ENCODE measurements around the gene IQGAP1.
"Not testable (repeated sequence)": the region's sequence is repeated elsewhere in the genome, so short reads cannot be mapped to it uniquely, and the experiment has no call there.

Gene IQGAP1, protein sequence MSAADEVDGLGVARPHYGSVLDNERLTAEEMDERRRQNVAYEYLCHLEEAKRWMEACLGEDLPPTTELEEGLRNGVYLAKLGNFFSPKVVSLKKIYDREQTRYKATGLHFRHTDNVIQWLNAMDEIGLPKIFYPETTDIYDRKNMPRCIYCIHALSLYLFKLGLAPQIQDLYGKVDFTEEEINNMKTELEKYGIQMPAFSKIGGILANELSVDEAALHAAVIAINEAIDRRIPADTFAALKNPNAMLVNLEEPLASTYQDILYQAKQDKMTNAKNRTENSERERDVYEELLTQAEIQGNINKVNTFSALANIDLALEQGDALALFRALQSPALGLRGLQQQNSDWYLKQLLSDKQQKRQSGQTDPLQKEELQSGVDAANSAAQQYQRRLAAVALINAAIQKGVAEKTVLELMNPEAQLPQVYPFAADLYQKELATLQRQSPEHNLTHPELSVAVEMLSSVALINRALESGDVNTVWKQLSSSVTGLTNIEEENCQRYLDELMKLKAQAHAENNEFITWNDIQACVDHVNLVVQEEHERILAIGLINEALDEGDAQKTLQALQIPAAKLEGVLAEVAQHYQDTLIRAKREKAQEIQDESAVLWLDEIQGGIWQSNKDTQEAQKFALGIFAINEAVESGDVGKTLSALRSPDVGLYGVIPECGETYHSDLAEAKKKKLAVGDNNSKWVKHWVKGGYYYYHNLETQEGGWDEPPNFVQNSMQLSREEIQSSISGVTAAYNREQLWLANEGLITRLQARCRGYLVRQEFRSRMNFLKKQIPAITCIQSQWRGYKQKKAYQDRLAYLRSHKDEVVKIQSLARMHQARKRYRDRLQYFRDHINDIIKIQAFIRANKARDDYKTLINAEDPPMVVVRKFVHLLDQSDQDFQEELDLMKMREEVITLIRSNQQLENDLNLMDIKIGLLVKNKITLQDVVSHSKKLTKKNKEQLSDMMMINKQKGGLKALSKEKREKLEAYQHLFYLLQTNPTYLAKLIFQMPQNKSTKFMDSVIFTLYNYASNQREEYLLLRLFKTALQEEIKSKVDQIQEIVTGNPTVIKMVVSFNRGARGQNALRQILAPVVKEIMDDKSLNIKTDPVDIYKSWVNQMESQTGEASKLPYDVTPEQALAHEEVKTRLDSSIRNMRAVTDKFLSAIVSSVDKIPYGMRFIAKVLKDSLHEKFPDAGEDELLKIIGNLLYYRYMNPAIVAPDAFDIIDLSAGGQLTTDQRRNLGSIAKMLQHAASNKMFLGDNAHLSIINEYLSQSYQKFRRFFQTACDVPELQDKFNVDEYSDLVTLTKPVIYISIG (N-terminal part only)

DNA sequence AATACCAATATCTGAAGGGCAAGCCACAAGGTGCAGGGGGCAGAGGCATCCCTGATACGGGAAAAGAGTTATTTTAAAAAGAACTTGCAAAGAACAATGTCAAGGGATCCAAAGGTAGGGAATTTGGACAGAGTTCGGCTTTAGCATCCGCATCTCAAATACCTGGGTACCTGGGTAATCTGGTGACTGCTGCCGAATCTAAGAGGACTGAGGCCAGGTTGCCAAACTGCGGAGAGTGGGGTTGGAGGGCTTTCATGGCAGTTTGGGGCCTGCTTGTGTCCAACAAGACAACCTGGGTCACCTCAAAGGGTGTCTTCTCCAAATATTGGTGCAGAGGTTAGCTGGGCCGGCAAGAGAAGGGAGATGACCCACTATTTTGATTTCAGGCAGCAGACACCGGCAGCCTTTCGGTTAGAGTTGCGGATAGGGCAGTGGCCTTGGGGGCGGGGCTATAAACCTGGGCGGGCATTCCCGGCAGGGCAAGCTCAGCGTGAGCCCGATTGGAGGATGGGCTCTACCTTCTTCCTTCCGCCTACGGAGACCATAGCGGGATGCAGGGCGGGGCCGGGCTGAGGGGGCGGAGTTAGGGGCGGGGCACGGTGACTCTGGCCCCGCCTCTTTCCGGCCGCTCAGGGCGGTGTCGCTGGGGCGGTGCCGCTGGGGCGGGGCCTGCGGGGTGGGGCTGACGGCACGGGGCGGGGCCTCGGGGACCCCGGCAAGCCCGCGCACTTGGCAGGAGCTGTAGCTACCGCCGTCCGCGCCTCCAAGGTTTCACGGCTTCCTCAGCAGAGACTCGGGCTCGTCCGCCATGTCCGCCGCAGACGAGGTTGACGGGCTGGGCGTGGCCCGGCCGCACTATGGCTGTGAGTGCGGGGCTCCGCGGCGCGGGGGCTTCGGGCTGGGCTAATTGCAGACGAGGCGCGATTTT, at the start of gene IQGAP1:
Gene IQGAP1 (plus strand): TSS at position 709 of the 928 bp plus-strand sequence. CDS start 100 bp downstream, at position 809.
- DNase-seq = peak; percentile 93

DNA sequence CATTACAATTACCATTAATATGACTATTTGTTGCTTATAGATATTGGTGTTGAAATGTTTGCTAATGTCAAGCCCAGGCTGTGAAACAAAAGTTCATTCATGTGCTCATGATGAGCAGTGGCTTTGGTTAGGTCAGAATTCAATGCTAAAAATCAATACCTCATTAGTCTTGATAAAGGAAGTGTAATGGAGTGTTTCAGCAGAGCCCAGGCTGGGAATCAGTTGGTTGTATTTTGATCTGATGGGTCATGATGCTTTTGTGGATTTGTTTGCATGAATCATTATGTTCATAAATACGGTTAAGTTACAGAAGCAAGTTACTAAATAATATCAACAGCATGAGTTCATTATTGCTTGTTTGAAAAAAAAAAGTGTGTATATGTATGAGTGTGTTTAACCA, 49.5 kb upstream of the IQGAP1 start:
- no peak for DNase-seq

DNA sequence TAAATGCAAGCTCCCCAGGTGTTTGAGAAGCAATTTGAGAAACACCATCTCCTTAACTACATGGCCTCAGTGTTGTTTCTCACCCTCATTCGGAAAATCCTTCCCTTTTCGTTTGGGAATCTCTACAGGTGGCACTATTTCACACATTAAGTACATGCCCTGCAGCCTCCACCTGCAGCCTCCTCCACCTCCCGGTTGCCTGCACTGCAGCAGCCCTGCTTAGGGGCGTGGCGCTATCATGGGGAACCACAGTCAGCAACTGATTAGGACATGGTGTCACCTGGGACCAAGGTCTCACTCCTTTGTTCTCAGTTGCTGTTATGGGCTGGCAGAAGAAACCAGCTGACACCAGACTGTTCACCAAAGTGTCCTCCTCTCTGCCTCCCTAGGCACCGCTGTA, 47.7 kb upstream of the IQGAP1 start:
- DNase-seq = no peak

DNA sequence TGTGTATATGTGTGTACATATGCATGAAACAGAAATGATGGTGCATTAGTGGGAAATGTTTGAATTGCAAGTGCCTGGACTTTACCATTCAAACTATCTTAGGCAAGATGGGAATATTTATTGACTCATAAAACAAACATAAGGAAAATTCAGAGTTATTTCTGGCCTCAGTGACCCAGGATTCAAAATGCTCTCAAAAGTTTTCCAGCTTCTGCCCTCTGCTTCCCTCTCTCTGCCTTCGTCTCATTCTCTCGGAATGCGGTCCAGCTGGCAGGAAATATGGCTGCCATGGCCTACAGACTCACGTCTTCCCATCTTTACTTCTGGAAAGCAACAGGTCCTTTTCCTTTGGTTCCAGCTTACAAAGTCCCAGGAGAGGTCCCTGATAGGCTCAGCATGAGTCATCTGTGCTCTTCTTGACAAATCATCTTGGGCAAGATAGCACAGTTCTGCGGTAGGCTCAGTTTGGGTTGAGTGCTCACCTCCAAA, 44.7 kb upstream of the IQGAP1 start:
- DNase-seq = no peak

DNA sequence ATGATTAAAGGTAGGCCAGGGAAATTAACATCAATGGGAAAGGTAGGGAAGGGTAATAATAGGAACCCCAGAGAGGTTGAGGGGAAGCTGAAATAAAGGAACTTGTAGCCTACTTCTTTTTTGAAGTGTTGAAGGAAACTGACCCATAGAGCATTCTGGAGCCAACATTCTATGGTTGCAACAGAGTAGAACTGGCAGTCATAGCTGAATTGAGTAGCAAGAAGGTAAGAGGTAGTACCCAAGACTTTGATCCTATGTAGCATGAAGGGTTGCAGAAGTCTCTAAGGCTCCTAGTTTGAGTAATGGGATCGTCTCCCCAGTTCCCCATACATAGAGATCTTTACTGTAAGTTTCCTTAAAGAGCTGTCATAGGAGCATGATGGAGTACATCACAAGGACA, 43.4 kb upstream of the IQGAP1 start:
- DNase-seq = no peak

DNA sequence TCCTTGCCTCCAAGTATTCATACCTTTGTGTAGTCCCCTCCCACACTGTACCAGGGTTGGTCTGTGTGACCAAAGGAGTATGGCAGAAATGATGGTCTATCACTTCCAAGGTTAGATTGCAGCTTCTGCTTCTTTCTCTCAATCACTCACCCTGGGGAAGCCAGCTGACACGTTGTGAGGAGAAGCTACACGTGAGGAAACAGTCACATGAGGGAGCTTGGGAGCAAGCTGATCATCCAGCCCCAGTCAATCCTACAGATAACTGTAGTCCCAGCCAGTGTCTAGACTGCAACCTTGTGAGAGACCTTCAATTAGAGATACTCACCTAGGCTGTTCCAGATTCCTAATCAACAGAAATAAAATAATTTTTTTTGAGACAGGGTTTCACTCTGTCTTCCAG, 42.2 kb upstream of the IQGAP1 start:
- DNase-seq = no peak

DNA sequence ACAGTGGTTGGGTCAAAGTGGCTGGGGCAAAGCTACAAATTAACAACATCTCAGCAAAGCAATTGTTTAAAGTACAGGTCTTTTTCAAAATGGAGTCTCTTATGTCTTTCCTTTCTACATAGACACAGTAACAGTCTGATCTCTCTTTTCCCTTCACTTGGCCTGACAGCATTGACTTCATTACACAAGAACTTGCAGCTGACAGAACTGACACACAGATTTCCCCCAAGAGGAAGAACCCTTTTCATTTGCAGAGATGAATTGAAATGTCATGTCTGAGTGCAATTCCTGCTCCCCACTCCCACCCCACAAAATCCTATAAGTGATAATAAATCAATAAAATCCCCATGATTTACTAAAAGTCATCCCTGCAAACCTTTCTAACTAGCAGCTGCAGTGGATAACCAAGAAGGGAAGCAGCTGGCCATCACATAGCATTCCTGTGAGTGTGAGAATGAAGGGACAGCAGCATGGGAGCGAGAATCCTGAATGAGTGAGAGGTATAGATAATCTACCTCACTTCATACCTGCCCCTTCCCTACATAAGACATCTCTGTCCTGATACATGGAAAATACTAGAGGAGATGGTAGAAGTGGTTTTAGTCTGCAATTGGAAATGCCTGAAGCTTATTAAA, 40.5 kb upstream of the IQGAP1 start:
- not testable (repeated sequence) for DNase-seq

DNA sequence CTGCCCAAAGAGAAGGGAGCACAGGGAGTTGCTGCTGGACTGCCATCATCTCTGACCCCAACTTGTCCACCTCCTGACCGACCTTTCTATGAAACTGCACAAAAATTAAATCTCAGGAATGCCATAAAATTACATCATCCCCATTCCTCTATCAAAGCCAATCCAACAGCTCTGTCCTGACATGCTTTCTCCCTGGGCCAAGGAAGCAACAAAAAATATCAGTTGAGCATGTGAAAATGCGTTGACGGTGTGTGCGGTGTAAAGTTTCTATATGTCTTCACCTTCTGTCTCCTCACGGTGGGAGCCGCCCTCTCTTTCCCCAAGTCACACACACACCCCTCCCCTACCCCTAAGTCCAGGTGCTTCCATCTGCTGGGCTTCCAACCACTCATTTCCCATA, 39.6 kb upstream of the IQGAP1 start:
- DNase-seq = no peak

DNA sequence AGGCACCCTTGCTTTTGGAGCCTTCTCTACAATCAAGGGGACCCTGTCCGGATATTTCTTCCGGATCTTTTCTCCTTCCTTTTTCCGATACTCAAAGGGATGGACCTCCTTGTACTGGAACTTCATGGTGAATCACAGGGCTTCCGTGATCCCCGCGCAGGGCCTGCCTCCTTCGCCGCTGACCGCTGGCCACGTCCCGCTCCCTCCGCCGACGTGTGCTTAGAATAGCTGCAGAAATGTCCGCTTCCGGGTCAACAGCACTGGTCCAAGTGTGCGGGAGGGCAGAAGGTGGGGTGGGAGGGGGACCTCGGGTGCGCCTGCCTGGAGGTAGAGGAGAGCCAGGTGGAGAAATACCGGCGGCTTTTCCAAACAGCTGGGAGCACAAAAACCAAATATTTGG, 39.0 kb upstream of the IQGAP1 start:
- no peak for DNase-seq

DNA sequence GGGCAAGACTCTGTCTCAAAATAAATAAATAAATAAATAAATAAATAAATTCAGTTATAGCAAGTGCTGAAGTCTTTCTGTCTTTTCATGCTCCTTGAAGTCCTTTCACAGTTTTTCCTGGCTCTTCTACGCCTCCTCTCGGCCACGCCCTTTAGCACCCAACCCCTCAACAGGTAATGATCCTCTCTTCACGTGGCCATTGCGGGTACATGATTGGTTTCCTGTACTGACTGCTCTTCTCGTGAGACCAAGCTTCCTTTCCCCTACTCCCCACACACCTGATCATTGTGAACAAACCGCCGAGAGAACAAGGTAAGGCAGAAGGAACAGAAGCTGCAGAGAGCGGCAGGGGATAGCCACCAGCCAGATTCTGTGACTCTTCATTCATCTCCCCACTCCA, 38.2 kb upstream of the IQGAP1 start:
- DNase-seq = no peak

DNA sequence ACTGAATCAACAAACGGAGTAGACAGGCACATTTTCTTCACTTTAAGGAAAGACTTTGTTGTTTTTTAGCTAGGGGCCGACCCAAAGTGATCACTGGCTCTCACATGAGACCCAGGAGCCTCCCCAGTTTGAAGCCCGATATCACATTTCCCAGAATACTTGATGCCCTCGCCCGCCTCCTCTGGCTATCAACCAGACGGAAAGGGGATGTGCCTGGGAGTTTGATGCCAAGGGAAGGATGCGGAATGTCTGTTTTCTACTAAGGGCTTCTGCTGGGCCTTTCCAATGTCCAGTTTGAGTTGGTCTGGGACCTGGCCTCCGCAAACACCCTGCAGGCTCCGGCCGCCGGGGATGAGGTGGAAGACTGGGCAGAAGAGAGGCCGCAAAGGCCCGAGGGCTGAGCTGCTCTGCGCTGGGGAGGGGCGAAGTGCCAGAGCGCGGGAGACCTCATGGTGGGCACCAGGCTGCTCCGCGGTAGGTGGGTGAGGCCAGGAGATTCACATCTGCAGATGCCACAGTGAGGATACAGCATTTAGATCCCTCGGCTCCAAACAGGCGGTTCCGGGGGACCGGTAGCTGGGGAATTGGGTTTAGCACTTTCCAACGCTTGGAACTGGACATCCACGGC, 36.4 kb upstream of the IQGAP1 start:
- no peak for DNase-seq

DNA sequence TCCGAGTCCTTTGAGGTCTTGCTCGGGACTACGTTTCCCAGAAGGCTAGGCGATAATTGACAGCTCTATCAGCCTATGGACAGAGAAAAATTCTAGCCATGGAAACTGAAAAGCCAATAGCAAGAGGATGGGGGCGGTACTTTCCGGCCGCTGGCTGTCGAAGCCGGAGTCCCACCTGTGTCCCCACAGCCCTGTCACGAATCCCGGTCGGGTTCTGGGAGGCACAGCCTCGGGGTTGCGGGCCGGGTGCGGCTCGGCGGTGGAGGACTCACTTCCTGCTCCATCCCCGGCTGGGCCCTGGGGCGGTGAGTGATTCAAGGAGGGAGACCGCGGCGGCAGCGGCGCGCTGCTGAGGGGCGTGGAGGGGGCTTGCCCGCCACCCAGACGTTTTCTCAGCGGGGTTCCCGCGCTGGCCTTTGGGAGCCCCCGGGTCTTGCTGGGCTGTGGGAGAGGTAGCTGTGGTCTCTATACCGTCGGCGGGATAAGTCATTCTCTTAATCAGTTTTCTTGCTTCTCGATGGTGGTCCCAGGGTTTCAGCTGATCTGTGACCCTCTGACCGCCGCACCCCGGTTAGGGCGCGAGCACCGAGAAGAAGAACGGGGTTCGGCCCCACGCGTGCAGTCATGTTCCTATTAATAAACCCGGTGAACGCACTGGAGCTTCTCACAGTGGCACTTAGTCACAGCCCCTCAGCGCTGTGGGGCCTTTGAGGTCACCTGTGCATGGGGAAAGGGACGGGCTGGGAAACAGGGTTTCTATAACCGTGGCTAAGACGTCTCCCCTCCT, 35.7 kb upstream of the IQGAP1 start, which contains the start of gene ZNF774:
Gene ZNF774 (plus strand): TSS at position 178 of the 787 bp plus-strand sequence. CDS start 2,377 bp downstream, outside the sequence.
- peak; percentile 88 for DNase-seq

DNA sequence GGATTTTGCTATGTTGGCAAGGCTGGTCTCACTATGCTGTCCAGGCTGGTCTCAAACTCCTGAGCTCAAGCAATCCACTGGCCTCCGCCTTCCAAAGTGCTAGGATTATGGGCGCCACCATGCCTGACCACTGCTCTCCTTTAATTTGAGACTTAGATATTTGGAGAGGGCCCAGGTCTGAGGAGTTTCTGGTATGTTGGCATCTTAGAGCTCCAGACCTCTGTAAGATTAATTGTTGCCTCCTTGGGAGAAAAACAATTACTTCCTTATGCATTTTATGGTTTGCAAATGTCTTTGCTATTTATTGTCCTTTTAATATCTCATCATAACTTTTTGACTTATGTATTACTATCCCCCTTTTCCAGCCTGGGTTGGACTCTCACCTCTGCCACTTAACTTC, 33.1 kb upstream of the IQGAP1 start:
- DNase-seq = no peak

DNA sequence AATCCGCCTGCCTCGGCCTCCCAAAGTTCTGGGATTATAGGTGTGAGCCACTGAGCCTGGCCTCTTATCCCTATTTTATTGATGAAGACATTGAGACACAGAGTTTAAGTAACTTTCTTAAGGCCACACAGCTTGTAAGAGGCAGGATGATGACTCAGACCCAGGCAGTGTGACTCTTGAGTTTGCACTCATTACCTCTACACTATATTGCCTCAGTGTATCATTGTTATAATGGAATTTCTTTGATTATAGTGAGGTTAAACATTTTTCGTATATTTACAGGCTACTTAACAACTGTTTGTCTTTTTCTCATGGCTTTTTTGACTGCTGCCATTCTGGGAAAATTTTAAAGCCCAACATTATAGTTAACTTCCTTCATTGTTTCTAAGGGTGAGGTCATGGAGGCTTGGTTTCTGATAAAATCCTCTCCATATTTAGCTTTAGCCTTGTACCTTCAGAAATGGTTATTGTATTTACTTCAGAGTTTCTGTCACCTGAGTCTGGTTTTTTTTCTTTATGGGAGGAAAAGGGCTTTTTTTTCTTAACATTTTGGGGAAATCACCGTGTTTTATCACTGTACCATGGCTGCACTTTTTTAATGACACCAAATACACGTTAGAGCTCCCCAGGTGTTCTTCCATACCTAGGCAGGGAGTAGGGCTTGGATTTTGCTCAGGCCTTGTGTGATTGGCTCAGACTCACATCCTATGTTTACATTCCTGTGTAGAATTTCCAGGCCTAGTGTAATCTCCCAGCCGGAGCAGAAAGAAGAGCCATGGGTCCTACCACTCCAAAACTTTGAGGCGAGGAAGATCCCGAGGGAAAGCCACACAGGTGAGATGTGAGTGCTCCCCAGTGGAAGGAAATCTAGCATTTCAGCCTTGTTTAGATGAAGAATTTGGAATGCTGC, 29.7 kb upstream of the IQGAP1 start:
- DNase-seq = no peak

DNA sequence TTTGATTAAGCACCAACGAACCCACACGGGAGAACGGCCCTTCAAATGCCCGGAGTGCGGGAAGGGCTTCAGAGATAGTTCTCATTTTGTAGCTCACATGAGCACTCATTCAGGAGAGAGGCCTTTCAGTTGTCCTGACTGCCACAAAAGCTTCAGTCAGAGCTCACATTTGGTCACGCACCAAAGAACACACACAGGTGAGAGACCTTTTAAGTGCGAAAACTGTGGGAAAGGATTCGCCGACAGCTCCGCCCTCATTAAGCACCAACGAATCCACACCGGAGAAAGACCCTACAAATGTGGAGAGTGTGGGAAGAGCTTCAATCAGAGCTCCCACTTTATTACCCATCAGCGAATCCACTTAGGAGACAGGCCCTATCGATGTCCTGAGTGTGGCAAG, 27.3 kb upstream of the IQGAP1 start:
- DNase-seq = no peak

DNA sequence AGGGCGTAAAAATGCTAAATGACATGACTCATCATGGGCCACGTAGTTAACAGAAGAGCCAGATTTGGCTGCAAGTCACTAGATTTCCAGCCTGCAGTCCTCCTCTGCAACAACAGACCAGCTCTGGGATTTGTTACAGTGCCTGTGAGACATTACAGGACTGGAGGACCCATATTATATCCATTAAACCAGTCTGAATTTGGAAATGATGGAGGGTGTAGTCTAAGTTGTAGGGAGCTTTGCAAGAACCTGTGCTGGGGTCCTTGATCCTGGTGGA, 25.2 kb upstream of the IQGAP1 start:
- no peak for DNase-seq

DNA sequence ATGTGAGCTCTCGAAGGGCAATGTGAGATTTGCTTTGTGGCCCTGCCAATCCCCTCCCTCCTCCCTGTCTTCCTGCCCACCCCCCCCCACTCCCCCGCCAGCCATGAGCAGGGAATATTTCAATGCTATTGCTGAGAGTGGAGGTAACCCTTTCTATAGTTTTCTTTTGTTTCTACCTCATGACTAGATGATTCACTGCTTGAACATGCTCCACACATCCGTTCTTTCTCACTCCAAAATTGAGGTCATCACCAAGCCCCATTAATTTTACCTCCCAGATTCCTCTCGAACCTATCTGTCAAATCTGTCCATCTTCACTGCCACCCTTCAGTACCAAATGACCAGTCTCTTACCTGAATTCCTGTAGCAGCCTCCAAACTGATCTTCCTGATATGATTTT, 23.8 kb upstream of the IQGAP1 start:
- no peak for DNase-seq

DNA sequence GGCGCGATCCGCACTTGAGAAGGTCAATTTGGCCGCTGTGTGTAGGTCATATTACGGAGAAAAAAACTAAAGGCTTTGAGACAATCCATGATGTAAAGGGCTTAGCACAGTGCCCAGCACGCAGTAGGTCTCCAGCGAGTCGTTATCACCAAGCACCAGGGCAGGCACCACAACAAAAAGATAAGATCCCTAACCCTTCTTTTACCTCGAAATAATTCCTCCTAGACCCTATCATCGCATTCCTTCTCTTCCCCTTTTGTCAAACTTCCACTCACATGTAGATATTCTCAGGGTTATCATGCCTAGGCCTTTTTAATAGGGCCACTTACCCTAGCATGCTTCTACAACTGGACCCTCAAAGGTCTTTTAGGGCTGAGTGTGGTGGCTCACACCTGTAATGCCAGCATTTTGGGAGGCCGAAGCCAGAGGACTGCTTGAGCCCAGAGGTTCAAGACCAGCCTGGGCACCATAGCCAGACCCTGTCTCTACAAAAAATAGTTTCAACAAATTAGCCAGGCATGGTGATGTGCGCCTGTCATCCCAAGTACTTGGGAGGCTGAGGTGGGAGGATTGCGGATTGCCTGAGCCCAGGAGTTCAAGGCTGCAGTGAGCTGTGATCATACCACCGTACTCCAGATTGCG, 22.5 kb upstream of the IQGAP1 start:
- no peak for DNase-seq

Measured in activated gamma-delta T cell treated with Interleukin-2 at 50 U/mL for 16 hours (primary cell).